Tibial artery (tissue), 4 donors: ENCODE measurements around the gene PCNT.

Source experiments
- DNase-seq, 2 donors: peaks; one replicate each; pipeline ENCODE4 v3.0.0-alpha.2; 2019
- H3K27ac ChIP-seq, 2 donors: fragments of 200-600 bp; sonication (generic) in 1 of 2; 1 replicate in 1 of 2; 2 replicates in 1 of 2; pipeline ENCODE4 v1.5.1; 2018 to 2019; ENCODE audit warnings: mild to moderate bottlenecking in 1 of 2
- H3K27me3 ChIP-seq, 2 donors: fragments of 200-600 bp; sonication (generic) in 1 of 2; one replicate each; pipeline versions ENCODE4 v1.5.1 to v1.6.0; 2016 to 2019
- H3K36me3 ChIP-seq, 3 donors: fragments of 200-600 bp; sonication (generic) in 2 of 3; one replicate each; pipeline ENCODE4 v1.5.1; 2016 to 2019; ENCODE audit warnings: mild to moderate bottlenecking in 2 of 3
- H3K4me1 ChIP-seq, 4 donors: fragments of 200-600 bp; sonication (generic) in 2 of 4; 1 replicate in 3 of 4; 2 replicates in 1 of 4; pipeline ENCODE4 v1.5.1; 2016 to 2019
- H3K4me3 ChIP-seq, 2 donors: fragments of 200-600 bp; sonication (generic) in 1 of 2; 1 replicate in 1 of 2; 2 replicates in 1 of 2; pipeline ENCODE4 v1.5.1; 2018 to 2019; ENCODE audit warnings: mild to moderate bottlenecking in 2 of 2
- H3K9me3 ChIP-seq, 3 donors: fragments of 200-600 bp; sonication (generic) in 1 of 3; one replicate each; pipeline ENCODE4 v1.5.1; 2016 to 2019
- CTCF ChIP-seq, 2 experiments: fragments of 200-600 bp in 1 of 2; fragments of 450-650 bp in 1 of 2; IDR thresholded peaks; one replicate each; pipeline ENCODE4 v1.5.1; 2017 to 2019; ENCODE audit warnings: antibody characterized with exemption in 2 of 2, mild to moderate bottlenecking in 1 of 2, moderate library complexity in 1 of 2
- intact Hi-C: fragments of 100-400 bp; cut with DNase I; formaldehyde crosslinking; loops from one replicate; pipeline ENCODE4 v1.15.0; 2023; ENCODE audit warnings: low total_unique reads

Gene PCNT

GRCh38 chr21:46434322-46434958 is 110.5 kb downstream of the PCNT start:
- DNase-seq, result no peak
- intact Hi-C loops, result no loop called here
- H3K9me3 ChIP-seq, result no peaks in the 10 kb centered on the region
- no peaks in the 10 kb centered on the region for H3K4me1 ChIP-seq
- no peak for TF ChIP-seq CTCF (IDR thresholded peaks at IDR 0.05)
- H3K27ac ChIP-seq, result no peak overlapping the region
- no peaks in the 10 kb centered on the region for H3K27me3 ChIP-seq
- H3K4me3 ChIP-seq, result no peak overlapping the region
- H3K36me3 ChIP-seq, result peaks cover 61 to 98% (median 90%) of the 10 kb centered on the region in 3 donors

- no peaks in the 10 kb centered on the region for H3K4me1 ChIP-seq
- H3K36me3 ChIP-seq, result peaks cover 59 to 98% (median 93%) of the 10 kb centered on the region in 3 donors
- H3K9me3 ChIP-seq, result no peaks in the 10 kb centered on the region
- DNase-seq, result no peak
- no peak overlapping the region for H3K4me3 ChIP-seq
- no peak overlapping the region for H3K27ac ChIP-seq
- no peaks in the 10 kb centered on the region for H3K27me3 ChIP-seq
- intact Hi-C loops, result no loop called here
- TF ChIP-seq CTCF (IDR thresholded peaks at IDR 0.05), result no peak
Observed at GRCh38 chr21:46435786-46436227, 111.9 kb downstream of the PCNT start.

GRCh38 chr21:46436621-46437020 is 112.7 kb downstream of the PCNT start:
- peaks cover 51 to 98% (median 92%) of the 10 kb centered on the region in 3 donors for H3K36me3 ChIP-seq

GRCh38 chr21:46437096-46437498 is 113.1 kb downstream of the PCNT start:
- Histone ChIP-seq H3K27ac (no peak overlapping the region), H3K4me3 (no peak overlapping the region), H3K27me3 (no peaks in the 10 kb centered on the region), H3K36me3 (peaks cover 51 to 98% (median 92%) of the 10 kb centered on the region in 3 donors), H3K9me3 (no peaks in the 10 kb centered on the region), H3K4me1 (no peaks in the 10 kb centered on the region)
- DNase-seq, result no peak
- no peak for TF ChIP-seq CTCF (IDR thresholded peaks at IDR 0.05)
- intact Hi-C loops, result no loop called here

More at GRCh38 chr21:46436621-46437020, 112.7 kb downstream of the PCNT start:
- no peaks in the 10 kb centered on the region for H3K27me3 ChIP-seq
- no peak for DNase-seq
- no peaks in the 10 kb centered on the region for H3K4me1 ChIP-seq
- intact Hi-C loops, result no loop called here
- no peak overlapping the region for H3K27ac ChIP-seq
- no peak overlapping the region for H3K4me3 ChIP-seq
- no peak for TF ChIP-seq CTCF (IDR thresholded peaks at IDR 0.05)
- H3K9me3 ChIP-seq, result no peaks in the 10 kb centered on the region

- H3K27ac ChIP-seq, result no peak overlapping the region
- peaks cover 52 to 98% (median 92%) of the 10 kb centered on the region in 3 donors for H3K36me3 ChIP-seq
- H3K9me3 ChIP-seq, result no peaks in the 10 kb centered on the region
- DNase-seq, result no peak
- no peak overlapping the region for H3K4me3 ChIP-seq
- H3K27me3 ChIP-seq, result no peaks in the 10 kb centered on the region
- no peaks in the 10 kb centered on the region for H3K4me1 ChIP-seq
- no peak for TF ChIP-seq CTCF (IDR thresholded peaks at IDR 0.05)
- intact Hi-C loops, result no loop called here
Observed at GRCh38 chr21:46437511-46437910, 113.6 kb downstream of the PCNT start.
